ENCODE data around the gene PSKH1.

Gene PSKH1

GRCh38 chr16:67942510-67943255 lies 49.6 kb downstream of the PSKH1 start:
- DNase-seq: no peak

- DNase-seq: no peak
Observed at GRCh38 chr16:67943256-67943618, 50.2 kb downstream of the PSKH1 start.

DNA sequence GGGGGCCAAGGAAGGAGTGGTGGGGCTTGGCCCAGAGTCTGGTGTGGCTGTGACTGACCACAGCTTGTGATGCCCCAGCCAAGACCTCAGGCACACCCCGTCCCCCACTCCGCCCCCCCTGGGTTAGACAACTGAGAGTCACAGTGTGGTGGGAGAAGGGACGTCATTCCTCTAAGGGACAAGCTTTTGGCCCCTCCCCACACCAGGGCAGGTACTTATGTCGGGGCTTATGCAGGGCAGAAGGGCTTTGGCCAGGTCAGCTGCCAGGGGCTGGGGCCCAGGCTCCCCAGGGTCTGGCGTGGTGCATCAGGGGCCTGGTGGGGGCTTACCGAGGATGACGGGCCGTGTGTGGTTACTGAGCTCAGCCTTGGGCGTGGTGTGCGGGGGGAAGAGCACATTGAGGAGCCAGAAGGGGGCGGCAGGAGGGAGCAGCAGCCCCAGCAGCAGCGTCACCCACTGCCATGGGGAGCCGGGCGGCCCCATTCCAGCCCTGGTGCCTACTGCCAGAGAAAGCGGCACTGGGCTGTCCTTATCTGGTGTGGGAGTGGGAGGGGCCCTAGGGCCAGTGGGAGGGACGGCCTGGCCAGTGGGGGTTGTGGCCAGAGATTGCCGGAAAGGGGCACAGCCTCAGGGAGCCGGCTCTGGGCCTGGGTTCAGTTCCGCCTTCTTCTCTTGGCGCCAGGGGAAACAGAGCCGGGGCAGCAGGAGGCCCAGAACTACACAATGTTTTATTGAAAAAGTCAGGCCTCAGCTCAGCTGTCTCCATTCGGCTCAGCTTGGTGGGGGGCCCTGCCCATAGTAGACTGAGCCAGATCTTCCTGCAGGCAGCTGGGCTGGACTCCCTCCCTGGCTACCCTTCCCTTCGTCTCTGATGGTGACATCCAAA lies 50.8 kb downstream of the PSKH1 start, which contains the start of gene LCAT:
Gene LCAT (minus strand): TSS at position 502 of the 886 bp plus-strand sequence. CDS start 19 bp downstream, at position 483.
- no peak for DNase-seq

GRCh38 chr16:67944690-67945391 lies 51.8 kb downstream of the PSKH1 start:
- DNase-seq: no peak

DNA sequence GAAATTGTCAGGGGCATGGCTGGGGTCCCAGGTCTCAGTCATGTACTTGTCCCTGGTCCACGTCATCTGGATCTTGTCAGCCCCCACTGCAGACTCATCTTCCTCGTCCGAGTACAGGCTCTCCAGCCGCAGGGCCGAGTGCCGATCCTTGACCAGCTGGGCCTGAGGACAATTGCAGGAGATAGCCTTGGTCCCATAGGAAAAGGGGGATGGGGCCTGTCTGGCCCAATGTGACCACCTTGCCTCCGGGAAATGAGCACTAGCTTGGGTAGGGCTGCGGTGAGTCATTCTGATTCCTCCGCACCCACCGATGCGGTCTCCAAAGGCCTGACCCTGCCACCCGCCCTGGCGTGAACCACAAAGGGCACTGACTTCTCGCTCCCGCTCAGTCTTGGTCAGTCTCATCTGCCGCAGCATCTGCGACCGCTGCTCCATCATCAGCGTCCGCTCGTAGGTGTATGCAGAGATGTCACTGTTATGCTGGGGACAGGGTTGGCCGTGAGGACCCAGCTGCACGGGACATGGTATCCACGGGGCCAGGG lies 52.4 kb downstream of the PSKH1 start:
- DNase-seq: no peak

GRCh38 chr16:67946128-67946569 lies 53.1 kb downstream of the PSKH1 start:
- no peak for DNase-seq

DNA sequence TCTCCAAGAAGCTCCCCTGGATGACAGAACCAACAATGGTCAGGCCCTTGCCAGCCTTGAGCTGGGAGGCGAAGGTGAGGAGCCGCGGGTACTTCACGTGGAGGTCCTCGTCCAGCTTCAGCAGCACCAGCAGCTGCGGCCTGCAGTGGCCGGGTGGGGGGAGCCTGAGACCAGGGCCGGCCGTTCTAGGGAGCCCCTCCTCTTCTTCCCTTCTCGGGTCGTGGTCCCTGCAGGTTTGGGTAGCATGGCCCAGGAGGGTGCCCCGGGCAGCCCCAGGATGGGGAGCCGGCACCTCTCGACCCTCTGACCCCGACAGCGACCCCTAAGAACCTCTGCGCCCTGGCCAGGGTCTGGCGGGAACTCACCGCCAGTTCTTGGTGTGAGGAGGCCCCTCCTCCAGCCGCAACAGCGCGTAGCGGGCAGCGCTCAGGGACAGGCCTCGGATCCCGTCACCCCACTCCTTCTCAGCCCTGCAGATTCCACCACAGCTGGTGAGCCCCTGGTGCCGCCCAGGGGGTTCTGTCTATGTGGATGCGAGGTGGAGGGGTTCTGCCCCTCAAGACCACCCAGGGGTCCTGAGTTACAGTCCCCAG lies 54.0 kb downstream of the PSKH1 start:
- no peak for DNase-seq

GRCh38 chr16:67948015-67948414 lies 55.0 kb downstream of the PSKH1 start:
- DNase-seq: no peak

DNA sequence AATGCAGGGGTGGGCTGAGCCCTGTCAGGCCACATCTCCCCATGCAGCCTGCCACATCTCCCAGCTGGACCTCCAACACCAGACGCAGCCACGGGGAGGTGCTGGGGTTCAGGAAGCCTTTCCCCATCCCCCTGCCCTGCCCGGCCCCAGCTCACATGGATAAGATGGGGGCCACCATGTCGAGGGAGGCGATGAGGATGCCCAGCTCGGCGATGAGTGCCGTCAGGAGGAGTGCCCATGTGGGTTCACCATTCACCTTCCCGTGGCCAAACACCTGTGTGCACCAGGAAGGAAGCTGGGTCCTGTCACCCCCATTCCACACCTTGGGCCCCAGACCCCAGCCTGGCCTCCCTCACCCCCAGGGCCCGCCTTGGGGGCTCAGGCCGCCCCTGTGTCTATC lies 56.6 kb downstream of the PSKH1 start:
- DNase-seq: no peak

DNA sequence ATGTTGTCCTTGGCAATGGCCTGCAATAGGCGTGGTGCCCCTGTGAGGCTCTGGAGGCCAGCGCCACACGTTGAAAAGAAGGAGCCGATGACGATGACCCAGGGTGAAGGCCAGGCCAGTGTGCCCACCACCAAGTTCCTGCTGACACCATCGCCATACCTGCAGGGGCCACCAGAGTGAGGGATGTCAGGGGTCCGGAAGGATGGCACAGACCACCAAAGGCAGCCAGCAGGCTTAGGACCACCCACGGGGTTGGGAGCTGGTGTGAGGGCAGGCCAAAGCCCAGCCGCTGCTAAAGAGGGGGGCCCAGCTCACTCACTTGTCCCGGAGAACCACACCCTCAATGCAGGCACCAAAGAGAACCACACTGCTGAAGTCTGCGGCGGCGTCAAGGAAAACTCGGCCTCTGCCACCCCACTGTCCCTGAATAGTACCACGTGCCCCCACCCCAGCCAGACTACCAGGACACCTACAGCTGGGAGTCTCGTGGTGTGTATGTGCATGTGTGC lies 57.3 kb downstream of the PSKH1 start:
- DNase-seq: no peak

GRCh38 chr16:67951485-67951884 lies 58.4 kb downstream of the PSKH1 start:
- no peak for DNase-seq

DNA sequence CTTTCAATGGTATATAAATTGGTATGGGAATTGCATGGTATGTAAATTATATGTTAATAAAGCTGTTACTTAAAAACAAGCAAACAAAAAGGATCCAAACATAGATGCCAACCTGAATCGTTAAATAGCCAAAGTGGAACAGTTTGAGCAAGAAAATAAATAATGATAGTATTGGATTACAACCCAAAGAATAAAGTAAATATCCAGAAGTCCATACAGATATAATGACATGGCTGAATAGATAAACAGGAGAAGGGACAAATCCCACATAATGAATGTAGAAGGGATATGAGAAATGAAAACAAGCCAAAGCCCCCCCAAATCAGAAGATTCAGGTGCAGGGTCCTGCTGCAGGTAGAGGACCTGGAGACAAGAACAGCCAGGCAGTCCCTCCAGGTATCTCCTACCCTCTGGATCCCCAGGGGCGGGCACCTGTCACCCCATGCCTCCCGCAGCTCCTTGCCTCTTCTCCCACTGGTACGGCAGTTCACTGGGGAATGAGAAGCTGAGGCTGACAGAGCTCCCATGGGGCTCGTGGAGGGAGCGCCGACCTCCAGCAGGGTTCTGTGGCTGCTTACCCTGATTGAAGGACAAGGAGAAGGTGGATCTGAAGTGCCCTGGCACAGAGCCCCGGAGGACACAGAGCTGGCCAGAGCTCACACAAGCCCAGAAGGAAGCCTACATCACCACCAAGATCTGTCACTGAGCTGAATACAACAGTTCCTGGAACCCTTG lies 60.8 kb downstream of the PSKH1 start:
- no peak for DNase-seq

- no peak for DNase-seq
Observed at GRCh38 chr16:67954421-67955196, 61.6 kb downstream of the PSKH1 start.

DNA sequence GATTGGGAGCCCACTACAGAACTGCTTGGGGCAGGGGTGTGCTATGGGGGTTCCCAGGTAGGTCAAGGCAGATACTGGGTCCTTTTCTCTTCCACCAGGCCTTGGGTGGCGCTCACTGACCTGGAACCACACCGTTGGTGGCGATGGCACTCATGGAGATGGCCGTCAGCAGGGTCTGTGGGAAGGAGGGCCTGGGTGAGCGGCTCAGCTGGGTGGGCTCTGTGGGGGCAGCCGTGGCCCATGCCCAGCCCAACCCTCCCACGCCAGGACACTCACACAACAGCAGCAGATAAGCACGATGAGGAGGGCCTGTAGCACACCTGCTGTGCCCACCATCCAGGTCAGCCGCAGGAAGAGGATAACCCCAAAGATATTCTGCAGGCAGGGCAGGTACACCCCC lies 64.6 kb downstream of the PSKH1 start:
- no peak for DNase-seq

DNA sequence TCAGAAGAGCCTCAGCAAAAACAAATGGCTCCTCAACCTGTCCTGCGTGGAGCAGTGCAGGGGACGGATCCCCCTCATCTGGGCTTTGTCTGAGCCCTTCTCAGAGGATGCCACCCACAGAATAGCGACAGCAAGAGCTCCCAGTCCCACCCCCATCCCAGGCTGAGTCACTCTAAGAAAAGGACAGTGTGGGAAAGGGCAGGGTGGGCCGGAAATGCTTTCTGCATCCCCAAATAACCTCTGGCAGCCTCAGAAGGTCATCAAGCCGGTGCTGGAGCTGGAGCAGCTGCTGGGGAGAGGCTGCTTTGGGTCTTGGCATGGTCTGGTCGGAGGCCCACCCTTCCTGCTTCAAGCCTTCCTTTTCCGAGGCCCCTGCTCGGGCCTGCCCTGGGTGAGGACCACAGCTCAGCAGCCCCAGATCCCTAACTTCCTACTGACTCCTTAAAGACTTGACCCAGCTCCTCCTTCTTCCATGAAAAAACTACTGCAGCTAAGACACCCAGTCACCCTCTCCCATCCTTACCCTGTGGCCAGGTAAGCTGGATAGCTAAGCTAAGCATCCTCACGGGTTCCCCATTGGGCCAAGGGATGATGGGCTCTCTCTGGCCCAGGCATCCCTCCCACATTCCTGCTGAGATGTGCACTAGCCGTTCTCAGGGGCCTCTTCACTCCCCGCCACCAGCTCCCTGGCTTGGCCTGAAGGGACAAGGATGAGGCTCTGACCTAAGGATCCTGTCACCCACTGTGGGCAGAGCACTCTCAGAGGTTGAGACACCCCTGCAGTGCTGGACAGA lies 66.7 kb downstream of the PSKH1 start:
- no peak for DNase-seq

- peak; percentile 82 for DNase-seq
Observed at GRCh38 chr16:67961551-67961957, 68.5 kb downstream of the PSKH1 start.

GRCh38 chr16:67962135-67962534 lies 69.1 kb downstream of the PSKH1 start:
- no peak for DNase-seq

GRCh38 chr16:67963292-67963661 lies 70.2 kb downstream of the PSKH1 start:
- DNase-seq: no peak

DNA sequence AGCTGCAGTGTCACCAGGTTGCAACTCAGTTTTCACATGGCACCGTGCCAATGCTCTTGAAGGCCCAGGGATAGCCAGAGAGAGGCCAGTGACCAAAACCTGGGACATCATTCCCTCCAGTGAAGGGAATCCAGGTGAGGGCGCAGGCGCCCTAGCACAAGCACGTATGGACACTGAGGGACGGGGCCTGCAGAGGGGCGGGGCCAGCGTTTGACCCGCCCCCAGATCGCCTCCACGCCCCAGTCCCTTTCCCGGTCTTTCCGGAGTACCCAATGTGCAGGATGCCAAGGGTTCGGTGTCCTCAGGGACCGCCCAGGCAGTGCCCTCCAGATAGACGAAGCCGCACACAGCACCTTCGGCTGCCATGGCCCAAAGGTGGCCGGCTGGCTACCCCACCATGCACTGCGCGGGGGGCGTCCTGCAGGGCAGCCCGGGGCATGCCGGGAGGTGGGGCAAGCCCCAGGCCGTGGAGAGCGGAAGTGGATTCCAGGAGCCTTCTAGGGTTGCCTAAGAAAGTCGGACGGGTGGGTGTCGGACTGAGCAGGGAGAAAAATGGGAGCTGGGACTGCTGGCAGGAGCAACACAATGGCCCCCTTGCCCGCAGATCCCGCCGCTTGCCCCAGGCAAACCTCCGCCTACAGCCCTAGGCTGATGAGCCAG lies 70.7 kb downstream of the PSKH1 start:
- no peak for DNase-seq
